ENCODE results near the gene LTBP2.
A peak's percentile ranks its signal among the peaks of the same experiment; 100 is the strongest.

LTBP2 gene

GRCh38 chr14:74611650-74612349 lies at the start of gene LTBP2:
LTBP2 (minus strand) TSS chr14:74612237; CDS start chr14:74611944, 293 bp downstream.
- Histone ChIP-seq H3K27ac (peak within 1 kb of the TSS; percentile 71), H3K27me3 (ENCODE audit: insufficient read depth, low read depth, severe bottlenecking) (no peaks in the 10 kb centered on the region), H3K9me3 (ENCODE audit: severe bottlenecking) (no peaks in the 10 kb centered on the region), H3K36me3 (no peaks in the 10 kb centered on the region), H3K4me3 (ENCODE audit: low read depth, low read length) (peak within 1 kb of the TSS; percentile 46)
- DNase-seq: no peak
- no peak for TF ChIP-seq CTCF (IDR thresholded peaks at IDR 0.05; ENCODE audit: low read depth, low read length)

- no peaks in the 10 kb centered on the region for H3K27me3 ChIP-seq (ENCODE audit: insufficient read depth, low read depth, severe bottlenecking)
Measured at GRCh38 chr14:74660863-74661262, 48.8 kb upstream of the LTBP2 start.

DNA sequence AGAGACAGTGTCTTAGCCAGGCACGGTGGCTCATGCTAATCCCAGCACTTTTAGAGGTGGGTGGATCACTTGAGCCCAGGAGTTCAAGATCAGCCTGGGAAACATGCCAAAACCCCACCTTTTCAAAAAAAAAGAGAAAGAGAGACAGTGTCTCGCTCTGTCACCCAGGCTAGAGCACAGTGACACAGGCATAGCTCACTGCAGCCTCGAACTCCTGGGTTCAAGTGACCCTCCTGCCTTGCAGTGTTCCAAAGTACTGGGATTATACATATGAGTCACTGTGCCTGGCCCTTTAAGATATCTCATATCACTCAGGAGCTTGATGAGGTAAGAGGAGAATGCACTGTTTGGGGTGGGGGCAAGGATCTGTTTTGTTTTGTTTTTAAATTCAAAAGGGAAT lies 48.1 kb upstream of the LTBP2 start:
- H3K36me3 ChIP-seq: peaks cover 18% of the 10 kb centered on the region
- no peak for DNase-seq
- H3K4me3 ChIP-seq (ENCODE audit: low read depth, low read length): no peak overlapping the region
- TF ChIP-seq CTCF (IDR thresholded peaks at IDR 0.05; ENCODE audit: low read depth, low read length): no peak
- no peaks in the 10 kb centered on the region for H3K27me3 ChIP-seq (ENCODE audit: insufficient read depth, low read depth, severe bottlenecking)
- no peak overlapping the region for H3K27ac ChIP-seq
- no peaks in the 10 kb centered on the region for H3K9me3 ChIP-seq (ENCODE audit: severe bottlenecking)

More at GRCh38 chr14:74660863-74661262, 48.8 kb upstream of the LTBP2 start:
- DNase-seq: no peak
- Histone ChIP-seq H3K36me3 (peaks cover 18% of the 10 kb centered on the region), H3K27ac (no peak overlapping the region), H3K9me3 (ENCODE audit: severe bottlenecking) (no peaks in the 10 kb centered on the region), H3K4me3 (ENCODE audit: low read depth, low read length) (no peak overlapping the region)
- TF ChIP-seq CTCF (IDR thresholded peaks at IDR 0.05; ENCODE audit: low read depth, low read length): no peak

DNA sequence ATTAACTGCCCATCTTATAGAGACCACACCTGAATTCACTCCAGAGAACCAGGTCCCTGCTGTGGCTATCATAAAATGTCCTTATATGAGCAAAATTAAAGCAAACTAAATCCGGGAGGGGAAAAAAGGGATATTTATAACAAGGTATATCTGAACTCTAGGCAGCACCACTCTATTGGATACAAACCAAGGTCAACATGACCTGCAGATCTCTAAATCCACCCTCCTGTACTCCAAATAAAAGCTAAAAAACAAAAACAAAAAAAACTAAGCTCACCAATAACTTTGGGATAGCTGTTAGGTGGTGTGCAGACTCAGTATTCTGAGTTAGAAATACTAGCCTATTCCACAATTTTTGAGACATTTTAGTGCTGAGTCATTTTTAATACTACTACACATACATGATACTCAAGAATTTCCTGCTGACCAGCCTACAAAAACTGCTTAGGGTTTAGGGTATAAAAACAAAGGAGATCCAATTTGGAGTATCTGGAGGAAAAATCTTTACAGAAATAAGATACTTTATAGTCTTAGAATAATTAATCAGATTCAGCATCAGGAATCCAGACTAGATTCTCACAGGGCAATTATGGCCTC lies 46.6 kb upstream of the LTBP2 start:
- Histone ChIP-seq H3K27ac (no peak overlapping the region), H3K9me3 (ENCODE audit: severe bottlenecking) (no peaks in the 10 kb centered on the region), H3K27me3 (ENCODE audit: insufficient read depth, low read depth, severe bottlenecking) (no peaks in the 10 kb centered on the region), H3K4me3 (ENCODE audit: low read depth, low read length) (no peak overlapping the region), H3K36me3 (peaks cover 11% of the 10 kb centered on the region)
- TF ChIP-seq CTCF (IDR thresholded peaks at IDR 0.05; ENCODE audit: low read depth, low read length): no peak
- no peak for DNase-seq

GRCh38 chr14:74656964-74657363 lies 44.9 kb upstream of the LTBP2 start:
- Histone ChIP-seq H3K27me3 (ENCODE audit: insufficient read depth, low read depth, severe bottlenecking) (no peaks in the 10 kb centered on the region), H3K9me3 (ENCODE audit: severe bottlenecking) (no peaks in the 10 kb centered on the region), H3K36me3 (no peaks in the 10 kb centered on the region; the same call in 1 of the 2 replicates), H3K4me3 (ENCODE audit: low read depth, low read length) (no peak overlapping the region), H3K27ac (no peak overlapping the region)
- no peak for TF ChIP-seq CTCF (IDR thresholded peaks at IDR 0.05; ENCODE audit: low read depth, low read length)
- no peak for DNase-seq

All from WERI-Rb-1 (cell line).